Panc1 (cell line): ENCODE results near the gene CALML4. TPM values are rescaled to one million over a fixed set of nuclear protein-coding genes. Genes with fewer than 3 reads are reported as not detected.

ENCODE experiments used
- ATAC-seq: fragments of 200-7000 bp; cut with Tn5 transposase; 2 replicates; pipeline ENCODE4 v1.9.1; 2020; ENCODE audit warnings: mild to moderate bottlenecking, moderate library complexity
- BruUV-seq: library from RNA; stranded (reverse); fragments of 400-500 nt; replicated peaks from 2 replicates; lab custom pipeline; 2021; lab: Mats Ljungman, UMichigan
- CTCF ChIA-PET: fragments of 300-600 bp; sonication (Branson Sonifier 250); formaldehyde crosslinking; loops from one replicate; lab custom pipeline; 2022; ENCODE audit warnings: antibody characterized with exemption; lab: Charles Lee
- POLR2A ChIA-PET: fragments of 300-600 bp; sonication (Branson Sonifier 250); formaldehyde crosslinking; loops from one replicate; lab custom pipeline; 2022; ENCODE audit warnings: antibody characterized with exemption; lab: Charles Lee
- DNase-seq: peaks from one replicate; pipeline ENCODE4 v3.0.0-alpha.2; 2010; ENCODE audit warnings: low read depth, low spot score
- H3K27ac ChIP-seq: 2 replicates; pipeline ENCODE4 v1.5.1; 2011; ENCODE audit warnings: mild to moderate bottlenecking, low read length, inconsistent platforms
- H3K27me3 ChIP-seq: fragments of 200-500 bp; sonication (Bioruptor generic); 2 replicates; pipeline ENCODE4 v1.6.0; 2014; ENCODE audit warnings: low read length, inconsistent platforms; ENCODE audit not compliant: control insufficient read depth, insufficient read depth
- H3K36me3 ChIP-seq: fragments of 200-500 bp; sonication (Bioruptor generic); 2 replicates; pipeline ENCODE4 v1.5.1; 2014; ENCODE audit warnings: inconsistent platforms, mild to moderate bottlenecking, low read length, moderate library complexity; ENCODE audit not compliant: control insufficient read depth, insufficient read depth
- H3K4me1 ChIP-seq: 2 replicates; pipeline ENCODE4 v1.5.1; 2011; ENCODE audit warnings: inconsistent platforms, mild to moderate bottlenecking, low read length, moderate library complexity; ENCODE audit not compliant: control insufficient read depth, insufficient read depth
- H3K4me3 ChIP-seq, 2 experiments: 2 replicates each; pipeline ENCODE4 v1.5.1; 2011 to 2012; ENCODE audit warnings: low read depth in 2 of 2, low read length in 2 of 2, mild to moderate bottlenecking in 2 of 2, inconsistent platforms in 1 of 2, moderate library complexity in 1 of 2
- H3K9me3 ChIP-seq: fragments of 200-500 bp; sonication (Bioruptor generic); 2 replicates; pipeline ENCODE4 v1.5.1; 2014; ENCODE audit warnings: low read depth, mild to moderate bottlenecking, inconsistent platforms, low read length, moderate library complexity; ENCODE audit not compliant: control insufficient read depth, insufficient read depth
- CTCF ChIP-seq: fragments of 450-650 bp; IDR thresholded peaks from 2 replicates; pipeline ENCODE4 v1.5.1; 2017; ENCODE audit warnings: mild to moderate bottlenecking
- POLR2AphosphoS5 ChIP-seq: IDR thresholded peaks from 2 replicates; pipeline ENCODE4 v1.6.1; 2012; ENCODE audit warnings: mild to moderate bottlenecking, low read depth, low read length, moderate library complexity
- REST ChIP-seq, 2 experiments: IDR thresholded peaks; 2 replicates each; pipeline ENCODE4 v1.6.1; 2011 to 2012; ENCODE audit warnings: low read depth in 2 of 2, control low read depth in 1 of 2, low read length in 1 of 2, mild to moderate bottlenecking in 1 of 2, moderate library complexity in 1 of 2; ENCODE audit not compliant: insufficient read depth in 1 of 2
- SIN3A ChIP-seq: IDR thresholded peaks from 2 replicates; pipeline ENCODE4 v1.6.1; 2012; ENCODE audit warnings: low read depth, mild to moderate bottlenecking, low read length, moderate library complexity, borderline replicate concordance; ENCODE audit not compliant: insufficient read depth
- TCF7L2 ChIP-seq: IDR thresholded peaks from 2 replicates; pipeline ENCODE4 v1.6.1; 2011; ENCODE audit warnings: mild to moderate bottlenecking, low read depth, low read length, inconsistent platforms
- in situ Hi-C: cut with HindIII; loops from 2 replicates; pipeline ENCODE4 v1.10.0; 2016; ENCODE audit warnings: low sequenced_read_pairs, low pct_unique_long_range_greater_than_20kb
- intact Hi-C: fragments of 100-400 bp; cut with micrococcal nuclease; formaldehyde crosslinking; loops from one replicate; pipeline ENCODE4 v1.10.0; 2022; ENCODE audit not compliant: unreplicated experiment
- total RNA-seq: library from RNA; stranded (reverse); gene quantifications from one replicate; pipeline ENCODE4 v1.2.1, GENCODE V29; 2021; ENCODE audit not compliant: unreplicated experiment

The CALML4 gene
- total RNA-seq, 1 experiment from 2014 or later = 5.4 TPM

- Histone ChIP-seq H3K36me3 (no peaks in the 10 kb centered on the region), H3K27me3 (no peaks in the 10 kb centered on the region), H3K27ac (no peak overlapping the region), H3K4me3 (no peak overlapping the region), H3K4me1 (peaks cover 11% of the 10 kb centered on the region), H3K9me3 (no peaks in the 10 kb centered on the region)
- intact Hi-C loops (no loop called here), in situ Hi-C loops (no loop called here)
- BruUV-seq = no TSS peak
- no peak for ATAC-seq
- ChIA-PET CTCF (no interaction called here), POLR2A (no interaction called here)
- no peak for TF ChIP-seq SIN3A
- no peak for TF ChIP-seq CTCF
- TF ChIP-seq POLR2AphosphoS5 = no peak
- no peak for TF ChIP-seq REST (IDR thresholded peaks at IDR 0.05; ENCODE audit: insufficient read depth in 1 of 2, low read depth in 2 of 2, low read length in 1 of 2)
- TF ChIP-seq TCF7L2 = no peak
- DNase-seq = no peak
Measured at GRCh38 chr15:68208636-68209240, 3.6 kb upstream of the CALML4 start.

GRCh38 chr15:68208136-68208535 lies 3.0 kb upstream of the CALML4 start:
- in situ Hi-C loops (no loop called here), intact Hi-C loops (no loop called here)
- TF ChIP-seq SIN3A (no peak), POLR2AphosphoS5 (no peak), CTCF (no peak), TCF7L2 (no peak), REST (IDR thresholded peaks at IDR 0.05; ENCODE audit: insufficient read depth in 1 of 2, low read depth in 2 of 2, low read length in 1 of 2) (no peak)
- no TSS peak for BruUV-seq
- no peak for DNase-seq
- no peak for ATAC-seq
- H3K27ac ChIP-seq = no peak overlapping the region
- POLR2A ChIA-PET = no interaction called here
- H3K27me3 ChIP-seq = no peaks in the 10 kb centered on the region
- H3K36me3 ChIP-seq = no peaks in the 10 kb centered on the region
- CTCF ChIA-PET = no interaction called here
- H3K9me3 ChIP-seq = no peaks in the 10 kb centered on the region
- peaks cover 11% of the 10 kb centered on the region for H3K4me1 ChIP-seq
- H3K4me3 ChIP-seq = no peak overlapping the region
